Cortex of kidney (tissue), 1 donor: ENCODE measurements around the gene MCTP2.

Source experiments
- DNase-seq: peaks from one replicate; lab custom pipeline; 2025; lab: John Stamatoyannopoulos, UW

MCTP2 gene

DNA sequence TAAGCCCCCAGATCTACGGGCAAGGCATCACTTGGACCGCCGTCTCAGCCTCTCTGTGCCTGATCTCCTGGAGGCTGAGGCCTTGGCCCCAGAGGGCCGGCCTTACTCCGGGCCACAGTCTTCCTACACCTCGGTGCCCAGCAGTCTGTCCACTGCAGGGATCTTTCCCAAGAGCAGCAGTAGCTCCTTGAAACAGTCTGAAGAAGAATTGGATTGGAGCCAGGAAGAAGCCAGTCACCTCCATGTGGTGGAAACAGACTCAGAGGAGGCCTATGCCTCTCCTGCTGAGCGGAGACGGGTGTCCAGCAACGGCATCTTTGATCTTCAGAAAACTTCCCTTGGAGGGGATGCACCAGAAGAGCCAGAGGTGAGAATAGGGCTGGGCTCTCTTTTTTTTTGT, 67.0 kb downstream of the MCTP2 start:
- no peak for DNase-seq

DNA sequence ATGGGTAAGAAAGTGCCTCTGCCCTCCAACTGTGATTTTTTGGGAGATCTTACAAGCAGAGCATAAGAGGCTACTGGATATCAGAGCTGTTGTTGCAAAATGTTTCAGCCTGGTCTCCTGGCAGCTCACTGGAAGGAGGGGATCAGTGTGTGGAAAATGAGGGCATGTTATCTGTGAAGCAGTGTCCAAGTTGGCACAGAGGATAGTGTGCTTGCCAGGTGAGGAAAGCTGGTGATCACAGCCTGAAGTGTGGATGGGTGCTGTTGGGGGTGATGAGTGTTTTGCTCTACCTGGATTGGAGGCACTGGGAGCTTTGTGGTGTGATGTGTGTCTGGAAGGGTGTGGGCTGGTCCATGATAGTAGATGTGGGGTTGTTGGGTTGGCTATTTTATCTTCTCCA, 69.3 kb downstream of the MCTP2 start:
- DNase-seq: no peak

DNA sequence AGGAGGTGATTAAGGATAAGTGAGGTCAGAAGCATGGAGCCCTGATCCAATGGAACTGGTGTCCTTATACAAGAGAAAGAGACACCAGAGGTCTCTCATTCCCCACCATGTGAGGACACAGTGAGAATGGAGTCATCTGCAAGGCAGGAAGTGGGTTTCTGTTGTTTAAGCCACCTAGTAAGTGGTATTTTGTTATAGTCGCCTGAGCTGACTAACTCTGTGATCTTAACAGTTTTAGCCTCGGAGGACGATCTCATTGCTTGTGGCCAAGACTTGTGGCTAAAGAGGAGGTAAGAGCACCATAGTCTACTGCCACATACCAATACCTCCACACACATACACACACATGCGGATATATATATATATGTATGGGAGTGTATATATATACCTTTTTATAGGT, 73.8 kb downstream of the MCTP2 start:
- DNase-seq: no peak

DNA sequence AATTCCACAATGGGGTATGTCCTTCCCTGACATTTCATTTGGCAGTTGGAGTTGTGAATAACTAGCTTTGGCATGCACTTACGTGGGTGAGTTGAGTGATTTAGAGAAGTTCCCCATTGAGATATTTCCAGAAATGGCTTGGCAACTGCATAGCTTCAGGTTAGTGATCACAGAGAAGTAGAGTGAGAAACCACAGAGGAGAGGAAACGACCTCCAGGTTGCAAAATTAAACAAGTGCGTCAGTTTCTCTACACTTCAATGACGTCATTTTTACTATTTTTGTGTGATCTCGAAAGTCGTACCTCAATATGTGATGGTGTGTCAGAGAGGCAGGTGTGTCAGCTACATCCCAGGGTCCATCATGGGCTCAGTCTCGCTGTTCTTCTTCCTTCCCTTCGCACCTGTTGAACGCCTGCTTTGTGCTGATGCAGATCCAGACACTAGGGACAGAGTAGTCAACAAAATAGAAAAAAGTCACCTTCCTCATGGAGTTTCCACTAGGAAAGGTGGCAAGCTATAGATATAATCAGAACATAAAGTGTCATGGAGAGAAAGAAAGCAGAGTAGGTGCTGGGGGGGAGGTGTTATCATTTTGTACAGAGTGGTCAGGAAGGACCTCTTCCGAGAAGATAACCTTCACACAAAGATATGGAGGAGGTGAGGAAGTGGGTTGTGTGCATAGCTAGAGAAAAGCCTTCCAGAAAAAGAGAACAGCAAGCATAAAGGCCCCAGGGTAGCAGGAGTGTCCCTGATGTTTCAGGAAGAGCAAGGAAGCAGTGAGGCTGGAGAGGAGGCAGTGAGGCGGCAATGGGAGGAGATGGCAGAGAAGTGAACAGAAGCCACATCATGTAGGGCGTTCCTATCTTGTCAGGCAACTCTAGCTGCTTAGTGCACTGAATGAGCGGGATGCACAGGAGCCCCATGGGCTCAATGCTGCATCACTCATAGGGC, 75.6 kb downstream of the MCTP2 start:
- no peak for DNase-seq

DNA sequence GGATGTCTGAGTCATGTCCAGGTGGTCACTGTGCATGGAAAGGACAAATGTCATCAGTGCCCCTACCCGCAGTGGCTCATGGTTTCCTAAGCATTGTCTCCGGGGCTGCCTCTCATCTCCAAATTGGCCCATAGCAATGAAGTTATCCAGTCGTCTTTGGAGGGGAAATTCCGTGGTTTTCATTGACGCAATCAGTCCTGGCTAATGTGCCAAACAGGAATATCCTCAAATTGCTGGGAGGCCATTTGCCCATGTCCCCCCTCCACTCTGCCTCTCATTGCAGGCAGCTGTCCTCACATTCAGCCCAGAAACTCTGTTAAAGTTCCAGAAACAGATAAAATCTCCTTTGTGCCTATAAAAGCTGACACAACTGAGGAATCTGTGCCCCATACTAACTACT, 81.6 kb downstream of the MCTP2 start:
- no peak for DNase-seq

DNA sequence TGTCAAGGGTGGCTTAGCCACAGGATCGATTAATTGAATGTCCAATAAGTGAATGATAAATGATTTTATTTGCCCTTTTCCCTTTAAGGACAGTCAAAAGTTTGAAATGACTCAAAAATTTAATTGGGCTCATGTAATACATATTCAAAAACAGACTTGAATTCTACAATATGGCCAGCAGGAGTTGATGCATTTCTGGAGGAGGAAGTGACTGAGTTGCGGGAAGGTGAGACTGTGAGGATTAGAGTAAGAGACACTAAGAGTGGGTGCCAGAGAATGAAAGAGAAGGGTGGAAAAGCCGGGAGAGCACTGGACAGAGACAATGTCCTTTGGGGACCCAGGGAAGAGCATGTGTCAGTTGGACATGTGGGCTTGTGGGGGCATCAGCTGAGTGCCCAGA, 83.3 kb downstream of the MCTP2 start:
- DNase-seq: no peak

DNA sequence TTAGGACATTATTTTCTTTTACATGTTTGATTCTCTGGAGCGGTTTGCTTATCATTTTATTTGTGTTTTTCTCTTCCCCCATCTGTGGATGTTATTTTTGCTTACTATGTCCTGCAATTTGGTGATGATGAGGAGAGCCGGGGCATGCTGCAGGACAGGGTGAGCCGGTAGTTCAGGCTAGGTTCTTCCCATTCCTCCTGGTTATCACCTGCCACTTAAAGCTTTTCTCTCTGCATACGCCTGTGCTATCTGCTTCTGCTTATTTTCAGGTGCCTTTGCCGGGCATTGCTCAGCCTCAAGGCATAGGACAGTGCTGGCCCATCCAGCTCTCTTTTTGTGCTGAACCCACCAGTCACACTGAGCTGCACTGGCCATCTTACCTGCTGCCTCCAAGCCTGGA, 85.8 kb downstream of the MCTP2 start:
- DNase-seq: no peak

DNA sequence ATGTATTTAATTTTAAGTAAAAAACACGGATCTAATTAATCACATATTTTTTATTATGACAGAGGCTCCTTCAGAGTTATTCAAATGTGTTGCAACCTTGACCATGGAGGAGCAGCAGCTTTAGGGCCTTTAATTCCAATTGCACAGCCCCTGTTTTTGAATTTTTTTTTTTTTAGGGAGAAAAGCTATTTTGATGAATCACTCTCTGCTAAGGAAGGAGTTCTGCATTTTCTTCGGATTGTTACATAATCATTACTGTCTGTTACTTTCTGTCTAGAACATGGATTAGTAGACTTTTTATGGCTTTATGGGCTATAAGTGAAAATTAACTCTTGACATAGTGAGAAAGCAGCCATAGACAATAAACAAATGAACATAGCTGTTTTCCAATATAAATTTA, 90.8 kb downstream of the MCTP2 start:
- no peak for DNase-seq

DNA sequence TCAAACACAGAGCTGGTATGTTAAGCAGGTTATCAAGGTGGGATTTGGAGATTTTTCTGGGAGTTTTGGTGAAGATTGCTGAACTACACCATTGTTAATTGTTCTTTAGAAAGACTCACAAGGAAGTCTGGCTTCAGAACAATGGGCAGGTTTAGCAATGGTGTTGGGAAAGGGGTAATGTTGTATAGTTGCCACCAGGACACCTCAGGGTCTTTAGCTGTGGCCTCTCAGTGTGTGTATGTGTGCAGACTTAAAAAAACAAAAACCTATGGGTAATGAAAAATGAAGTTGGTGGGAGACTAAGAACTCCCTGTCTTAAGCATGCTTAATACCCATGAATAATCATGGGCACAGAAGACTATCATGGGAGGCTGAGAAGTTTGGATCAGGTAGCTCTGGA, 91.7 kb downstream of the MCTP2 start:
- no peak for DNase-seq

DNA sequence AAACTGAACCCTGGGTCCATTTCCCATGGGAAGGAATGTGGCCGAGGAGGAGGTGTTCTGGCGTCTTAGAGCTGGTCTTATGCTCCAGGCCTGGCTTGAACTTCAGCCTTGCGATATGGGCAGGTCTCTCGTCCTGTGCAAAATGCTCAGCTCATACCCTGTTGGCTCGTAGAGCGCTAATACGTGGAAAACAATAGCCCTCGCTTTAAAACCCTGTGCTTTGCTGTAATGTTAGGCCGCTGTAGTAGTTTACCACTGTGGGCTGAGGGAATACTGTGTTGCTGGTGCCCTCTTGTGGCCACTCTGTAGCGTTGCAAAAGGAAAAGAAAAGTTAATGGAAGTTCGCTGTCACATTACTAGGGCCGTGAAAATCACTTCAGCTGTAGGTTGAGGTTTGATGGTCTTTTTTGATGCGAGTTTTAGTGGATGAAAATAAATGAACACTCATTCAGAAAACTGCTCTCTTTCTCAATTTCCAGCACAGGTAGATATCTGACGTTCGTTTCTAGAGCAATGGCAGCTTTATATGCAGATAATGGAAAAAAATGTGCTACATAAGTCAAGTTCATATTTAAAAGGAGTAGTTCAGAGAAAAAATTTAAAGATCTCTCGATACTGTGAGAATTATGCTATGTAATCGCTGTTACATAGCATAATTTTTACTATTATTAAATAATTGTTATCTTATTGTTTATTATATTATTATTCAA, 92.9 kb downstream of the MCTP2 start:
- no peak for DNase-seq

DNA sequence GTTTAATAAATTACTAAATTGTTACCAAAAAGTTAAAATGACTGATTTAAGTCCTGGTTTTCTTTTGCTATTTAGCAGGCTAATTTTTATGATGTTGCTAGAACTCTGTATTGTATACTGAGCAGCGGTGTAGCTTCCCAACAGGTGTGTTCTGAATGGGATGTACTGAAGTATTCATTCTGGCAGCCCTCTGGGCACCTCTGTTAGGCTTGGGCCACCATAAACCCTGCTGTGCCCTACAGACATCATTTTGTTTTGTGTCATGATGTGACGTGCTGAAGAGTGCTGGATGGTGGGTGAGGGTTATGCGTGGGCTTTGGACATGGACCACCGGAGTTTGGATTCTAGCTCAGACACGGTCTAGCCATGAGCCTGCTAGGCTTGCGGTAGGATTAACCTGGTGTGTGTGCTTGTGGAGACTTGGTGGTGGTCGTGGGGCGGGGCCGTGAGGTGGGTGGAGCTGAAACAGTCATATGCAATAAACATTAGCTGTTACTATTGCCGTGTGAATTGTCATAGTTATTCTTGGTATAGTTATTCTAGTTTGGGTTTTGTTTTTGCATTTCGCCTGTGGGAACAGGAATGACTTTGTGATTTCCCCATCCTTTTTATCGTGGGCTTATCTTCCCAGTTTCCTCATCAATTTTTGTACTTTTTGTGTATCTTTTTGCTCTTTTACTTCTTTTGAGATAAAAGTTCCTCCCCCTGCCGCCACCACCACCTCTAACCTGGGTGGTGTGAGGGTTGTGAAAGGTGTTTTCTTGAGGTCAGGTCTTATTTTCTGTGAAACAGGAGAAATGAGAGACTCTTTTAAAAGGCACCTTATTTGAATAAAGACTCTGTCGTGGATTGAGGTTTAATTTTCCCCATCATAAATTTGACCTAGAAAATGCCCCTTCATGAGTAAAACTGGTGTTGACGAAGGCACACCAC, 93.7 kb downstream of the MCTP2 start:
- DNase-seq: no peak

DNA sequence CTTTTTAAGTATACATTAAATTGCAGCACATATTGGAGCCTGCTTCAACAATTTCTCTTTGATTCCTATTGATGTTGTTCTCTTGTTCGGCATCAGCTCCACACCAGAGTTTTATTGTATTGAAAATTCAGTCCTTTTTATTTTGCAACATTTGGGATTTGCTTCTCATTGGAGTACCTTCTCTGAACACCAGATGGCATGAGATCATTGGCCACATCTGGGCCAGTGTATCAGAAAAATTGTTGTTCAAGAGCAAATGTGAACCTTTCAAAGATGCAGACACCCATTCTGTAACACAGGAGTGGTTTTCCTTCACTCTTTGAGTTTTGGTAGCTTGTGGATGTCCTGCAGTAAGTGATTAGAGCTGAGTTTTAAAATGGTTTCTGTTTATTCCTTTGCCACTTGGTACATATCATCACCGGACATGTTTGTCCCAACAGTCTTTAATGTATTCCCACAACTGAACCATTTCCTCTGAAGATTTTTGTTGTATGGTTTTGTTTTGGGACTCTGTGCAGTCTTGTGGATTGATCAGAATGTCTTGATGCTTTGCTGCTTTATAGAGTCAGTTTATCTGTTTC, 96.1 kb downstream of the MCTP2 start:
- no peak for DNase-seq

DNA sequence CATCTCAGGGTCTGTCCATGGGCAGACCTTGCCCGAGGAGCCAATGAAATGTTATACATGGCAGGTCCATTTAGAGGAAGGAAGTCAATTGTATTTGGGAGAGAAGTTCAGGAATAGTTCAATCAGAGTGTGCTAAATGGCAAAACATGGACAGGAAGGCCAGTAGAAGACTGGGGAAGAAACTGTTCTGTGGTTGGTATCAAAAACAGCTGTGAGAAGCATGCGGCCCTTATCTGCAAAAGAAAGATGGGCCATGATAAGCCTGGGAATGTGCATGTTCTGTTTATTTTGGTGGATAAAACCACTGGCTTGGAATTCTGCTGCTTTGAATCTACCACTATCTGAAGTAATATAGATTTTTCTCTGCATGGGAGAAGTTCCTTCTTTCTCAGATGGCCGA, 100.4 kb downstream of the MCTP2 start:
- DNase-seq: no peak

DNA sequence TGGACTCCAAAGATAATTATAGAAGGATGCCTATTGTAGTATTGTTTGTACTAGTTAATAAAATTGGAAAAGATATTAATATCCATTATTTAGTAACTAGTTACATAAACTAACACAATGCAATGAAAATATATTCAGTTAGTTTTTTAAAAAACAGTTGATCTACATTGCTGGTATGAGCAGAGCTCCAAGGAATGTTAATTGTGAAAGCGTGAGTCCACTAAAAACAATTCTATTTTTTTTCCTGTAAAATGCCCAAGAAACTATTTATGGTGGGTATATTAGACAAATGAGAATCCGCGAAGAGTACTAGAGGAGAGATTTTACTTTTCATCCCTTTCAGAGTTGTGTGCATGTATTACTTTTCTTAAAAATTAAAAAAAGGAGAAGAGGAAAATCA, 104.3 kb downstream of the MCTP2 start:
- no peak for DNase-seq

DNA sequence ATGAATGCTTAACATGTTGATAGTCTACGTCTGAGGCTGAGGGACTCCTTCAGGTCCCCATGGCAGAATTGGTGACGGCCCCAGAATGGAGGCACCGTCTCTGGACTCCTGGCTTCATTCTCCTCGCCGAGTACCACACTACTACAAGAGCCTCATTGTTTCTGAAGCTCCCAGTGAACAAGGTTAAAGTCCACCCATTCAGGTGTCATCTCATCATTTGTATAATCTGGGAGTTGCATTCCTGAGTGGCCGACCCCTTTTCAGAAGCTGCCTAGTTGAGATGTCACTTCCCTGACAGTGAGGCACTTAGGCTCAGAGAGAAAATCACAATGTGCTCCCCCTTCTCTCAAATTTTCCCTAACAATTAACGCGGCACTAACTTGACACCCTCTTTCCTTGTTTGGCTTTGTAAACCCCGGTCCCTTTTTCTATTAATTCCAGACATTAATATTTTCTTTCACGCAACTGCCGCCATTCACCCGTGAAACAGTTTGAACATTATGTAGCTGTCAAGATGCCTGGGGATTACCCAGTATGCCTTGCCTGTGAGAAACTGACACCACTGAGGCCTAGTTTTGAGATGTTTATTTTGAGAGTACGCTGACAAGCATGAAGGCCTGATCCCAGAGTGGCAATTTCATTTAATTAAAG, 105.6 kb downstream of the MCTP2 start:
- no peak for DNase-seq

DNA sequence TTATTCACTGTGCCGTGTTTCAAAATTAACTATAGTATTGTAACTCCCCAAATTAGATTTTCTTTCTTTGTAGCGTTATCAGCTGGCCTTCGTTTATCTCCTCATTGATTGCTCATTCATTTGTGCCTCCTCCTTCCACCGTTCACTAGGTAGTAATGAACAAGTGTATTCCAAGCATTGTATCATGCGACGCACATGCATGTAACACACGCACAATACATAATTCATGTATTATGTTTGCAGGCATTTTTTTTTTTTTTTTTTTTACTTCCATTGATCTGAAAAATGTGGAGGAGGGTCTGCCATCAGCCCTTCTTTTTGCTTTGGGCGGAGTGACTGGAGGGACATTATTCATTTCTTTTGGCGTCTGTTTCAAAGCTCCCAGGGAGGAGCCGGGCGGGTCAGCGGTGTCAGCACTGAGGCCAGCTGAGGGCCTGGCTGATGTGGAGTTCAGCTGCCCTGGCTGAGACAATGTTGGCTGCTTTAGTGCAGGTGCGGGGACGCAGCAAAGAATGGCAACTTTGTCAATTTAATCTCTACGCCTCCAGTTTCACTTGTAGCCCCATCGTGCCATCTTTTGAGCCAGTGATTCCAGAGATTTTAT, 107.0 kb downstream of the MCTP2 start:
- DNase-seq: no peak

DNA sequence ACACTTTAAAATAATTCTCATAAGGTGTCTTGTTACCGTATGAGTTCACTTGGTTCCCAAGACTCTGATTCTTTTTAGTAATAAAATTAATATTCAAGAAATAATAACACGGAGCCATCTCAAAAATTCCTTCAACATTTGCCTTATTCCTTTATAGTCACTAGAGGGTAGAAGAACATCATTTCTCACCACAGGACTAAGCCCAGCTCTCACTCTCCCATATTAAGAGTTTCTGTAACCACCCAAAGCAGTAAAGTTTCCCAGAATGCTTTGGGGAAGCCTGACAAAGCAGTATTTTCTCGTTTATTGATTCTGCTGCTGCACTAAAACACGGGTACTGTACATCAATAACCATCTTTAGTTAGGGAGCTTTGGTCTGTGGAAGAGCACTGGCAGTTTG, 114.9 kb downstream of the MCTP2 start:
- DNase-seq: no peak

DNA sequence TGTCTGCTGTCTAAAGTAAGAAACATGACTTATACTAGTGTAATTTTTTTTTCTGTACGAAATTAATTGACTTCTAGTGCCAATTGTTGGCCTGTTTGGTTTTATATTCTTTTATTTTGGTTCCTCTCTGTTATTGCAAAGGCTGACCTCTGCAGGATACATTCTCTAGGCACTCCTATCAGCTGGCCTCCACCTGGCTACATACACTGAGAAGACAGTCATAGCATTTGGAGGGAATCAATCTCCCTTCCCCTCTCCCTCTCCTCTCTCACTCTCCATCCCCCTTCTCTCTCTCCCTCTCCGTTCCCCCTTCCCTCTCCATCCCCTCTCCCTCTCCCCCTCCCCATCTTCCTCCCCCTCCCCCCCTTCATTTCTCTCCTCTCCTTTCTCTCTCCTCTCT, 116.7 kb downstream of the MCTP2 start:
- DNase-seq: no peak

DNA sequence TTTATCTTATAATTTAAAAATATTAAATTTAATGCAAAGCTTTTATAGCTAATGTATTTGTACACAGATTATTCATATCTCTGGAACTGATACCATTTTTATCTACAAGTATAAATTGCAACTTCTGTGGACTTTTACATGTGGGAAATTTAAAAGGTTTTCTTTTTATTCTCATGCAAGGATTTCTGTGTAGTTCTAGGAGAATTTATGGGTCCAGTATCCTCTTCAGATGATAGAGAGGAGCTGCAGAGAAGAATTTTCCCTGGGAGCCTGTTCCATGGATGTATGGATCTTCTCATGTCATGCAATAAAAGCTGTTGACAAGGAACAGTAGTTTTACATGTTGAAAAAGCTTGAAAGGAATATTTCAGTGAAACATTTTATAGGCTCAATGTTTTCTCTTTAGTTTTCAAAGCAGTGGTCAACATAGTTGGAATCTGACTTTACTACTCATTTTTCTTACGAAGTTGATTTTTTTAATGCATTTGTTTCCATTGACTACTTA, 119.7 kb downstream of the MCTP2 start:
- no peak for DNase-seq

DNA sequence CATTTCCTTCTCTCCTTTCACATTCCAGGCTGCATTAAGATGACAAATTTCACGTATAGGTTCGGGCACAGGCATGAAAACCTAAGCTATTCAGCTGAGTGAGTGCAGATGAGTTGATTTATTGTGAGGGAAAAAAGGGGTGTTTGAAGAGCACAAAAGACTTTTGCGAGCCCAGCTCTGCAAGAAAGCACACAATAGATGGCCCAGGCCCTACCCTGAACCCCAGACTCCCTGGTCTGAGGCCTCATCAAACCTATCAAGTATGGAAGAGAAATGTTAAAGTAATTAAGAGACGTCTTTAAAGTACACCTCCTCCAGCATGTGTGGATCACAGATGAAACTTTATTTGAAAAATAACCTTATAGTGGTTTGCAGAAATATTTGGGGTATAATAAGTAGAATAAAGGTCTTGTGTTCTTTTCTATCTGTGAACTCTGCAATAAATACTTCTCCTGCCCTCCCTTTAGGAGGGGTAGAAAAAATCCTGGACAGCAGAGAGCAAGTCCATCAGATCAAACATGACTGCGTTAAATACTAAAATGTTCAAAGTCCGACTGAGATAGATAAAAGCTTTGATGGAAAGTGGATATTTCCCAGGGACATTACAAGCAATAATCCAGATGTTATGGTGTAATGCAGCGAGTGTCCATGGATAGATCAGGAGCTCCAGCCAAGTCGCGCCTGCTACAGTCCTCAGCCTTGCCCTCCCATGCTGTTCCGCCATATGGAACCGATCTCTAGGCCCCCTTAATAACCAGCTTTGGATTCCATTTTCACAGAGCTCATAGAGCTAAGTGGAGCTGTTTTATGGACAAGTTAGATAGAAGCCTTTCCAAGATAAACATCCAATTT, 121.5 kb downstream of the MCTP2 start:
- DNase-seq: no peak
